IPS DF 19.7 (cell line): ENCODE measurements around the gene ZNF573.

Experiments
- DNase-seq: peaks from one replicate; pipeline ENCODE4 v3.0.0-alpha.2; 2013; ENCODE audit warnings: low read depth, low spot score

The ZNF573 gene

DNA sequence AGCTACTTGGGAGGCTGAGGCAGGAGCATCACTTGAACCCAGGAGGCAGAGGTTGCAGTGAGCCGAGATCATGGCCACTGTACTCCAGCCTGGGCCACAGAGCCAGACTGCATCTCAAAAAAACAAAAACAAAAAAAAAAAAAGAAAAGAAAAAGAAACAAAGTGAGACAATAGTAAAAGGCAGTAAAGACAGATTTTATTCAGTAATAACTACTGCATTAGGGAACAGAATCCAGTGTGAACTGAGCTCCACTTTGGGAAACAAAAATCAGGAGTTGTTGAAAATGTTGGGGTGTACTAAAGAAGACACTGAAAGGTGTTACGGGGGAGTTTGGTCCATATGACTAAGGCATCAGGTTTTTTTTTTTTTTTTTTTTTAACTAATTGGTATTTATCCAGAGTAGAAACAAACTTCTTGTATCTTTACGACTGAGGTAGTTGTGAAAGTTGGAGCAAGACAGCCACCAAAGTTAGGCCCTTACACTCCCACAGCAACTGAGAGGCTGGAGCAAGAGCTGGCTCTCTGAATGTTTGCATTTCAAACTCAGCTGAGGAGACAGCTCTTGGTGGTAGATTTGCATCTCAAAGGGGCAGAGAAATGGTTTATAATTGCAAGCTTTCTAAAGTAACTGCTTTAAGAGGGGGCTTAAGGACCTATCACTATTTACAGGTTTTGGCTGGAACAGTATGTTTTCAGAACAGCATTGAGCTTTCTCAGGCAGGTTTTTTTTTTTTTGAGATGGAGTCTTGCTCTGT, 84.1 kb downstream of the ZNF573 start:
- no peak for DNase-seq

DNA sequence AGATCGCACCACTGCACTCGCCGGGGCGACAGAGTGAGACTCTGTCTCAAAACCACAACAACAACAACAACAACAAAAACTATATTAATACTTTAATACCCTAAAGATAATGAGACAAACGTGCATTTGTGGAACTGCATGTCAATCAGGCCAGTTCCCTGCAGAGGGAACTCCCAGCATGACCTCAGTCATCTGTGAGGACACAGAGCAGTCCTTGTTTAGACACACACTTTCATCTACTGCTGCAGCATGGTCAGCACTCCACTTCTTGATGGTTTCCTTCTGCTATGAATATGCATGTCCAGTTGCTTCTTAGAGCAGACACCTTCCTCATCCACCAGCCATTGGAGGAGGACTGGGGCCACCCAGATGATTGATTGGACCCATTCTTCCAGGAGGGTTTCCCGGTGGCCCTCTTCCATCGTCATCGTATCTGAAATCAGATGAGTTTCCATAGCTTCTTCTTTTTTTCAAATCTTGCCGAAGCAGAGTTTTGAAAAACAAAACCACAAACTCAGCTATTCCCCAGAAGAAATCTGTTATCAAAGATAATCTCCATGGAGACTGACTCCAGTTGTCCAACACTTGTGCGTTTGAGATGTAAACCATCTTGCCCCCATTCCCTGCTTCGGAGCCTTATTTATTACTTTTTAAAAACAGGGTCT, 86.3 kb downstream of the ZNF573 start:
- DNase-seq, result no peak

DNA sequence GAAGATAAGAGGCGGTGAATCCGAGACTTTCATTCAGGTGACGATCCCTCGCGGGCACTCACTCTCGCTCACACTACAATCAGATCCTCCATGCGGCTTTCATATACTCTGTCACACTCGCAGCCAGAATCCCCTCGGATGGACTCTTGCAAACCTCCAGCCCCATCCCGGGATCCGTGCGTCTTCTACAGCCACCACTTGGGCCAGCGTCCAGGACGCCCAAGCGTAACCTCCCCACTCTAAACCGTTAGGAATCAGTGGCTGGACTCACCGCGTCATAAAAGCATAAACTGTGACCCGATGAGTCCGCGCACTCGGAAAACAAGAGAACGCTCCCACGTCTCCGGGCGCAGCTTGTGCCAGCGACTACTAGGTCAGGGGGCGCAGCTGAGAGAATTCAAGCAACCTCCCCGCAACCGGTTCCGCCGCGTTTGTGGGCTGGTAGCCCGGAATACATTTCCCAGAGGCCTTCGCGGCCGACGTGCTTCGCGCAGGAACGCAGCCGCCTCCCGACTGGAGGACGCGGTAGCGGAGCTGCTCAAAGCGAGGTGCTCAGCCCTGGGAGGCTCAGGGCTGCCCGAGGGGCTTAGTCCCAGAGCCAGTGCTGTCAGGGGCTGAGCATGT, 87.4 kb downstream of the ZNF573 start:
- DNase-seq, result peak; percentile 67
